Naive thymus-derived CD4-positive, alpha-beta T cell (primary cell): ENCODE results near the gene SLC37A1. TPM values are rescaled to one million over a fixed set of nuclear protein-coding genes. Genes with fewer than 3 reads are reported as not detected.
A peak's percentile ranks its signal among the peaks of the same experiment; 100 is the strongest.

Source experiments
- ATAC-seq: fragments of 150-1000 bp; cut with Tn5 transposase; 2 replicates; pipeline ENCODE4 v1.10.0; 2021; ENCODE audit warnings: mild to moderate bottlenecking, moderate library complexity
- CTCF ChIA-PET: fragments of 350-600 bp; sonication (Branson Sonifier 250); formaldehyde crosslinking; loops from one replicate; lab custom pipeline; 2021; ENCODE audit warnings: antibody characterized with exemption; lab: Charles Lee
- POLR2A ChIA-PET: fragments of 350-600 bp; sonication (Branson Sonifier 250); formaldehyde crosslinking; loops from one replicate; lab custom pipeline; 2021; ENCODE audit warnings: antibody characterized with exemption, inconsistent platforms; lab: Charles Lee
- DNase-seq, 9 donors: peaks; one replicate each; pipeline versions ENCODE4 v3.0.0 to v3.0.0-alpha.2; 2020 to 2022; ENCODE audit warnings: mixed read lengths in 1 of 9
- H3K27ac ChIP-seq: one replicate; pipeline ENCODE4 v1.7.0; 2013; ENCODE audit warnings: mild to moderate bottlenecking, low read depth, low read length, moderate library complexity
- H3K27me3 ChIP-seq, 2 donors: one replicate each; pipeline ENCODE4 v1.7.0; 2013; ENCODE audit warnings: low read length in 2 of 2, mild to moderate bottlenecking in 2 of 2, moderate library complexity in 2 of 2; ENCODE audit not compliant: control insufficient read depth in 2 of 2, insufficient read depth in 2 of 2
- H3K36me3 ChIP-seq, 3 experiments: 1 replicate in 2 of 3; 2 replicates in 1 of 3; pipeline ENCODE4 v1.7.0; 2013; ENCODE audit warnings: low read length in 3 of 3, mild to moderate bottlenecking in 3 of 3, moderate library complexity in 1 of 3; ENCODE audit not compliant: insufficient read depth in 3 of 3, control insufficient read depth in 2 of 3
- H3K4me1 ChIP-seq, 2 donors: one replicate each; pipeline ENCODE4 v1.7.0; 2013; ENCODE audit warnings: low read length in 2 of 2, mild to moderate bottlenecking in 2 of 2, moderate library complexity in 1 of 2; ENCODE audit not compliant: control insufficient read depth in 2 of 2, insufficient read depth in 2 of 2
- H3K4me3 ChIP-seq: 2 replicates; pipeline ENCODE4 v1.7.0; 2013; ENCODE audit warnings: mild to moderate bottlenecking, low read length
- H3K9me3 ChIP-seq, 3 experiments: 1 replicate in 2 of 3; 2 replicates in 1 of 3; pipeline ENCODE4 v1.7.0; 2013; ENCODE audit warnings: low read length in 3 of 3; ENCODE audit not compliant: control insufficient read depth in 2 of 3
- H3K27ac Mint-ChIP-seq, 9 donors: one replicate each; pipeline ENCODE4 v1.8.0; 2020 to 2022; ENCODE audit warnings: mixed read lengths in 9 of 9, mild to moderate bottlenecking in 8 of 9, moderate library complexity in 5 of 9, inconsistent platforms in 2 of 9
- H3K27me3 Mint-ChIP-seq, 5 donors: one replicate each; pipeline ENCODE4 v1.8.0; 2021 to 2022; ENCODE audit warnings: mixed read lengths in 5 of 5, mild to moderate bottlenecking in 1 of 5
- H3K36me3 Mint-ChIP-seq, 5 donors: one replicate each; pipeline ENCODE4 v1.8.0; 2020 to 2022; ENCODE audit warnings: mixed read lengths in 5 of 5, mild to moderate bottlenecking in 3 of 5, inconsistent platforms in 1 of 5
- H3K4me1 Mint-ChIP-seq, 7 donors: one replicate each; pipeline ENCODE4 v1.8.0; 2020 to 2022; ENCODE audit warnings: mixed read lengths in 7 of 7, mild to moderate bottlenecking in 3 of 7, inconsistent platforms in 1 of 7
- H3K4me3 Mint-ChIP-seq, 10 donors: one replicate each; pipeline ENCODE4 v1.8.0; 2020 to 2022; ENCODE audit warnings: mild to moderate bottlenecking in 10 of 10, mixed read lengths in 10 of 10, moderate library complexity in 6 of 10, inconsistent platforms in 2 of 10
- H3K9me3 Mint-ChIP-seq, 11 donors: one replicate each; pipeline ENCODE4 v1.8.0; 2020 to 2022; ENCODE audit warnings: mixed read lengths in 11 of 11, mild to moderate bottlenecking in 4 of 11, inconsistent platforms in 1 of 11, moderate library complexity in 1 of 11
- intact Hi-C, 2 donors: fragments of 100-400 bp; cut with micrococcal nuclease; formaldehyde crosslinking; loops; one replicate each; pipeline ENCODE4 v1.15.1; 2023
- polyA plus RNA-seq, 2 donors: library from polyadenylated mRNA; unstranded; fragments of 300-500 nt; fragmentation: Illumina TruSeq; gene quantifications; one replicate each; pipeline ENCODE4 v1.2.3, GENCODE V29; 2021
- total RNA-seq, 6 experiments: library from RNA in 5 of 6; stranded (reverse) in 5 of 6; gene quantifications; 1 replicate in 5 of 6; 2 replicates in 1 of 6; pipeline ENCODE4 v1.2.3 and lab custom pipeline; 2021 to 2026

SLC37A1 gene
- total and polyA plus RNA-seq, 7 experiments from 2014 or later, result 4.4 to 23.2 (median 15.8) TPM

- no peaks in the 10 kb centered on the region for H3K27me3 Mint-ChIP-seq
- ChIA-PET CTCF (no interaction called here), POLR2A (no interaction called here)
- H3K27ac Mint-ChIP-seq, result no peak overlapping the region
- no peaks in the 10 kb centered on the region for H3K36me3 Mint-ChIP-seq
- Histone ChIP-seq H3K27me3 (no peaks in the 10 kb centered on the region), H3K9me3 (no peaks in the 10 kb centered on the region), H3K4me3 (no peak overlapping the region), H3K27ac (no peak overlapping the region), H3K4me1 (peaks cover 0 to 7% of the 10 kb centered on the region in 2 donors), H3K36me3 (no peaks in the 10 kb centered on the region)
- intact Hi-C loops, result no loop called here
- ATAC-seq (no peak), DNase-seq (no peak)
- H3K9me3 Mint-ChIP-seq, result no peaks in the 10 kb centered on the region
- H3K4me3 Mint-ChIP-seq, result no peak overlapping the region
- H3K4me1 Mint-ChIP-seq, result peaks cover 0 to 10% (median 5%) of the 10 kb centered on the region in 7 donors
Measured at GRCh38 chr21:42585881-42586280, 72.2 kb downstream of the SLC37A1 start.

GRCh38 chr21:42586406-42586805, 72.8 kb downstream of the SLC37A1 start:
- peaks cover 0 to 16% (median 10%) of the 10 kb centered on the region in 7 donors for H3K4me1 Mint-ChIP-seq
- Histone ChIP-seq H3K9me3 (no peaks in the 10 kb centered on the region), H3K27ac (no peak overlapping the region), H3K4me3 (no peak overlapping the region), H3K36me3 (no peaks in the 10 kb centered on the region), H3K27me3 (no peaks in the 10 kb centered on the region), H3K4me1 (peaks cover 0 to 12% of the 10 kb centered on the region in 2 donors)
- H3K4me3 Mint-ChIP-seq, result no peak overlapping the region
- intact Hi-C loops, result no loop called here
- CTCF ChIA-PET, result no interaction called here
- no peak overlapping the region for H3K27ac Mint-ChIP-seq
- H3K27me3 Mint-ChIP-seq, result no peaks in the 10 kb centered on the region
- DNase-seq (no peak), ATAC-seq (no peak)
- no peaks in the 10 kb centered on the region for H3K36me3 Mint-ChIP-seq
- no peaks in the 10 kb centered on the region for H3K9me3 Mint-ChIP-seq
- POLR2A ChIA-PET, result no interaction called here

- ChIA-PET CTCF (no interaction called here), POLR2A (no interaction called here)
- H3K36me3 Mint-ChIP-seq, result no peaks in the 10 kb centered on the region
- no peaks in the 10 kb centered on the region for H3K27me3 Mint-ChIP-seq
- H3K4me3 Mint-ChIP-seq, result no peak overlapping the region
- no peak overlapping the region for H3K27ac ChIP-seq
- DNase-seq (no peak), ATAC-seq (no peak)
- no peak overlapping the region for H3K27ac Mint-ChIP-seq
- no peaks in the 10 kb centered on the region for H3K27me3 ChIP-seq
- H3K36me3 ChIP-seq, result no peaks in the 10 kb centered on the region
- peaks cover 0 to 22% (median 14%) of the 10 kb centered on the region in 7 donors for H3K4me1 Mint-ChIP-seq
- H3K4me1 ChIP-seq, result peaks cover 0 to 13% of the 10 kb centered on the region in 2 donors
- no peaks in the 10 kb centered on the region for H3K9me3 ChIP-seq
- no peak overlapping the region for H3K4me3 ChIP-seq
- intact Hi-C loops, result no loop called here
- H3K9me3 Mint-ChIP-seq, result no peaks in the 10 kb centered on the region
Measured at GRCh38 chr21:42587036-42587435, 73.4 kb downstream of the SLC37A1 start.

- Mint-ChIP-seq H3K4me1 (peaks cover 0 to 29% (median 22%) of the 10 kb centered on the region in 7 donors), H3K27ac (peak overlapping the region in 4 of 9 donors; percentile 11 to 86 (median 47)), H3K9me3 (no peaks in the 10 kb centered on the region), H3K27me3 (no peaks in the 10 kb centered on the region), H3K36me3 (no peaks in the 10 kb centered on the region), H3K4me3 (peak overlapping the region in 8 of 10 donors; percentile 32 to 74 (median 64))
- no peaks in the 10 kb centered on the region for H3K9me3 ChIP-seq
- ATAC-seq, result no peak
- intact Hi-C loops, result loop anchor here in 1 of 2 donors (5.0 kb wide), 3 partner anchors 62 to 242 kb away; partner anchors contain the start of gene PDE9A
- no peak overlapping the region for H3K4me3 ChIP-seq
- H3K27me3 ChIP-seq, result no peaks in the 10 kb centered on the region
- DNase-seq, result peak in 6 of 9 donors; percentile 9 to 45 (median 32)
- ChIA-PET POLR2A (interaction anchor here (0.9 to 1.4 kb wide), 3 partner anchors 62 to 242 kb away, joined by 3 read pairs; no protein-coding TSS in a partner anchor), CTCF (interaction anchor here (1.3 kb wide), 1 partner anchor 227 kb away, joined by 4 read pairs; no protein-coding TSS in a partner anchor)
- H3K27ac ChIP-seq, result no peak overlapping the region
- peaks cover 0 to 13% of the 10 kb centered on the region in 2 donors for H3K4me1 ChIP-seq
- H3K36me3 ChIP-seq, result no peaks in the 10 kb centered on the region
Measured at GRCh38 chr21:42590431-42591131, 76.9 kb downstream of the SLC37A1 start.

GRCh38 chr21:42591170-42591869, 77.7 kb downstream of the SLC37A1 start:
- ChIA-PET POLR2A (interaction anchor here (0.9 to 1.4 kb wide), 3 partner anchors 61 to 241 kb away, joined by 3 read pairs; no protein-coding TSS in a partner anchor), CTCF (interaction anchor here (1.3 kb wide), 1 partner anchor 226 kb away, joined by 4 read pairs; no protein-coding TSS in a partner anchor)
- no peaks in the 10 kb centered on the region for H3K27me3 ChIP-seq
- no peaks in the 10 kb centered on the region for H3K27me3 Mint-ChIP-seq
- no peak overlapping the region for H3K4me3 ChIP-seq
- peaks cover 0 to 13% of the 10 kb centered on the region in 2 donors for H3K4me1 ChIP-seq
- DNase-seq, result no peak
- no peaks in the 10 kb centered on the region for H3K36me3 ChIP-seq
- ATAC-seq, result no peak
- H3K4me3 Mint-ChIP-seq, result peak overlapping the region in 9 of 10 donors; percentile 25 to 74 (median 60)
- peak overlapping the region in 5 of 9 donors; percentile 8 to 86 (median 12) for H3K27ac Mint-ChIP-seq
- H3K27ac ChIP-seq, result no peak overlapping the region
- no peaks in the 10 kb centered on the region for H3K9me3 Mint-ChIP-seq
- no peaks in the 10 kb centered on the region for H3K9me3 ChIP-seq
- peaks cover 0 to 29% (median 22%) of the 10 kb centered on the region in 7 donors for H3K4me1 Mint-ChIP-seq
- intact Hi-C loops, result loop anchor here in 1 of 2 donors (5.0 kb wide), 3 partner anchors 61 to 241 kb away; partner anchors contain the start of gene PDE9A
- H3K36me3 Mint-ChIP-seq, result no peaks in the 10 kb centered on the region

GRCh38 chr21:42592156-42592820, 78.6 kb downstream of the SLC37A1 start:
- no peaks in the 10 kb centered on the region for H3K9me3 Mint-ChIP-seq
- Histone ChIP-seq H3K4me3 (no peak overlapping the region), H3K27me3 (no peaks in the 10 kb centered on the region), H3K27ac (no peak overlapping the region), H3K9me3 (no peaks in the 10 kb centered on the region), H3K36me3 (no peaks in the 10 kb centered on the region), H3K4me1 (peaks cover 0 to 13% of the 10 kb centered on the region in 2 donors)
- no peaks in the 10 kb centered on the region for H3K27me3 Mint-ChIP-seq
- ChIA-PET CTCF (interaction anchor here (0.6 to 2.6 kb wide), 9 partner anchors 9 to 394 kb away, joined by 3 to 25 read pairs (median 3); no protein-coding TSS in a partner anchor), POLR2A (no interaction called here)
- no peaks in the 10 kb centered on the region for H3K36me3 Mint-ChIP-seq
- DNase-seq, result no peak
- intact Hi-C loops, result loop anchor here in 1 of 2 donors (5.0 kb wide), 3 partner anchors 60 to 240 kb away; partner anchors contain the start of gene PDE9A
- no peak for ATAC-seq
- peak overlapping the region in 2 of 9 donors; percentile 48 to 60 for H3K27ac Mint-ChIP-seq
- peak overlapping the region in 2 of 10 donors; percentile 6 to 67 for H3K4me3 Mint-ChIP-seq
- H3K4me1 Mint-ChIP-seq, result peaks cover 0 to 29% (median 22%) of the 10 kb centered on the region in 7 donors
